SU-DHL-6 (cell line): ENCODE data around the gene MAP1B.

Experiments used
- CTCF ChIP-seq: fragments of 200-600 bp; sonication (generic); IDR thresholded peaks from one replicate; pipeline ENCODE4 v1.5.1; 2017; ENCODE audit warnings: antibody characterized with exemption, mild to moderate bottlenecking, low read length, moderate library complexity; ENCODE audit not compliant: insufficient read depth, poor library complexity, severe bottlenecking
- EZH2phosphoT487 ChIP-seq: fragments of 200-600 bp; sonication (generic), shearing (Covaris generic); conservative IDR thresholded peaks from 2 replicates; pipeline ENCODE4 v1.6.1; 2018; ENCODE audit warnings: mild to moderate bottlenecking, antibody characterized with exemption, low read length, moderate library complexity, mixed read lengths

GRCh38 chr5:72167804-72168203 is 60.5 kb downstream of the MAP1B start:
- TF ChIP-seq CTCF (no peak), EZH2phosphoT487 (no peak)
